Pancreas (tissue), 10 donors: Measurements from ENCODE around the gene FOXB1. TPM values are rescaled to one million over a fixed set of nuclear protein-coding genes. Genes with fewer than 3 reads are reported as not detected.

Experiments
- ATAC-seq, 4 donors: fragments of 200-7000 bp; cut with Tn5 transposase; one replicate each; pipeline versions ENCODE4 v1.8.0 to v1.9.1; 2020; ENCODE audit warnings: mild to moderate bottlenecking in 4 of 4, moderate library complexity in 4 of 4
- DNase-seq, 6 donors: peaks; one replicate each; pipeline ENCODE4 v3.0.0-alpha.2; 2020
- FAIRE-seq: peaks from 2 replicates; lab custom pipeline; 2012; peaks lifted over from hg19 to GRCh38; lab: Jason Lieb, UNC
- H3K27ac ChIP-seq, 4 donors: fragments of 200-600 bp; sonication (generic); 1 replicate in 3 of 4; 2 replicates in 1 of 4; pipeline versions ENCODE4 v1.5.0 to v1.8.0; 2020
- H3K27me3 ChIP-seq, 4 donors: fragments of 200-600 bp; one replicate each; pipeline ENCODE4 v1.8.0; 2021
- H3K36me3 ChIP-seq, 3 donors: fragments of 200-600 bp; sonication (generic) in 1 of 3; one replicate each; pipeline versions ENCODE4 v1.5.0 to v1.8.0; 2020 to 2021
- H3K4me1 ChIP-seq, 3 donors: fragments of 200-600 bp; one replicate each; pipeline ENCODE4 v1.8.0; 2021
- H3K4me3 ChIP-seq, 4 donors: fragments of 200-600 bp; sonication (generic) in 2 of 4; one replicate each; pipeline versions ENCODE4 v1.5.0 to v1.8.0; 2020 to 2021
- H3K9me3 ChIP-seq, 4 donors: fragments of 200-600 bp; one replicate each; pipeline ENCODE4 v1.8.0; 2021
- WGBS, 2 donors: extraction: QIAGEN DNeasy Blood & Tissue Kit; methylation state at CpG; one replicate each; pipeline ENCODE4 v1.1.7; 2013; 5-methylcytosine and 5-hydroxymethylcytosine counted together
- intact Hi-C, 3 donors: fragments of 100-400 bp; cut with DNase I; formaldehyde crosslinking; loops; one replicate each; pipeline versions ENCODE4 v1.11.1 to v1.14.2; 2022
- polyA plus RNA-seq, 2 donors: library from polyadenylated mRNA; stranded (reverse); fragments of 200-250 nt; gene quantifications; one replicate each; pipeline ENCODE4 v1.2.3, GENCODE V29; 2013
- total RNA-seq, 6 donors: library from RNA; stranded (reverse); fragmentation: NEBNext Ultra II Directional in 4 of 6; extraction: Animal tissue kit (Norgen Biotek cat#: 25700) in 4 of 6; gene quantifications; one replicate each; pipeline versions ENCODE4 v1.2.1 to v1.2.4, GENCODE V29; 2021 to 2023
- TF ChIP-seq, protein P1 (sequence below), 4 donors: fragments of 200-600 bp; sonication (generic) in 3 of 4; IDR thresholded peaks; one replicate each; pipeline versions ENCODE4 v1.5.0 to v1.8.0; 2021; ENCODE audit warnings: antibody characterized with exemption in 4 of 4
- donor health status: healthy with polysubstance abuse.
- donor health status: DM: no; HTN: no; CAD: no; lungs with moderate emphysema.
- donor health status: DM: no; HTN: no; CAD: no.
- donor health status: control.
- donor health status: control.
- donor health status: Bipolar disorder and iron deficiency.
- donor health status: DM: yes; HTN: yes; CAD: no.
- donor health status: DM: no; HTN: no; CAD: no.
- donor health status: DM: no; HTN: no; CAD: no.
- donor health status: DM: yes; HTN: yes; CAD: no.

The FOXB1 gene
- total and polyA plus RNA-seq, 8 donors, result not detected

- Histone ChIP-seq H3K9me3 (no peaks in the 10 kb centered on the region), H3K4me3 (no peak overlapping the region), H3K27ac (no peak overlapping the region), H3K27me3 (peaks cover 16 to 87% (median 45%) of the 10 kb centered on the region in 4 donors), H3K36me3 (no peaks in the 10 kb centered on the region), H3K4me1 (peaks cover 0 to 17% (median 11%) of the 10 kb centered on the region in 3 donors)
- DNase-seq (no peak), ATAC-seq (no peak), FAIRE-seq (no peak)
- intact Hi-C loops, result no loop called here
- TF ChIP-seq, protein P1, sequence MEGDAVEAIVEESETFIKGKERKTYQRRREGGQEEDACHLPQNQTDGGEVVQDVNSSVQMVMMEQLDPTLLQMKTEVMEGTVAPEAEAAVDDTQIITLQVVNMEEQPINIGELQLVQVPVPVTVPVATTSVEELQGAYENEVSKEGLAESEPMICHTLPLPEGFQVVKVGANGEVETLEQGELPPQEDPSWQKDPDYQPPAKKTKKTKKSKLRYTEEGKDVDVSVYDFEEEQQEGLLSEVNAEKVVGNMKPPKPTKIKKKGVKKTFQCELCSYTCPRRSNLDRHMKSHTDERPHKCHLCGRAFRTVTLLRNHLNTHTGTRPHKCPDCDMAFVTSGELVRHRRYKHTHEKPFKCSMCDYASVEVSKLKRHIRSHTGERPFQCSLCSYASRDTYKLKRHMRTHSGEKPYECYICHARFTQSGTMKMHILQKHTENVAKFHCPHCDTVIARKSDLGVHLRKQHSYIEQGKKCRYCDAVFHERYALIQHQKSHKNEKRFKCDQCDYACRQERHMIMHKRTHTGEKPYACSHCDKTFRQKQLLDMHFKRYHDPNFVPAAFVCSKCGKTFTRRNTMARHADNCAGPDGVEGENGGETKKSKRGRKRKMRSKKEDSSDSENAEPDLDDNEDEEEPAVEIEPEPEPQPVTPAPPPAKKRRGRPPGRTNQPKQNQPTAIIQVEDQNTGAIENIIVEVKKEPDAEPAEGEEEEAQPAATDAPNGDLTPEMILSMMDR (IDR thresholded peaks at IDR 0.05), result no peak
- WGBS, 2 donors, result 13 to 15% methylated on average over 6 of the region's 6 CpGs
These were observed 5.2 kb downstream of the FOXB1 start for GRCh38 chr15:60009124-60009960.

GRCh38 chr15:60009980-60010732 is 6.0 kb downstream of the FOXB1 start:
- no peak overlapping the region for H3K4me3 ChIP-seq
- H3K9me3 ChIP-seq, result no peaks in the 10 kb centered on the region
- H3K4me1 ChIP-seq, result peaks cover 0 to 10% (median 8%) of the 10 kb centered on the region in 3 donors
- no peak for DNase-seq
- peaks cover 16 to 85% (median 43%) of the 10 kb centered on the region in 4 donors for H3K27me3 ChIP-seq
- no peaks in the 10 kb centered on the region for H3K36me3 ChIP-seq
- no peak for ATAC-seq
- intact Hi-C loops, result no loop called here
- no peak overlapping the region for H3K27ac ChIP-seq
- 13 to 15% methylated on average over 13 of the region's 13 CpGs for WGBS, 2 donors
- FAIRE-seq, result no peak
- TF ChIP-seq, protein P1 (IDR thresholded peaks at IDR 0.05), result no peak

DNA sequence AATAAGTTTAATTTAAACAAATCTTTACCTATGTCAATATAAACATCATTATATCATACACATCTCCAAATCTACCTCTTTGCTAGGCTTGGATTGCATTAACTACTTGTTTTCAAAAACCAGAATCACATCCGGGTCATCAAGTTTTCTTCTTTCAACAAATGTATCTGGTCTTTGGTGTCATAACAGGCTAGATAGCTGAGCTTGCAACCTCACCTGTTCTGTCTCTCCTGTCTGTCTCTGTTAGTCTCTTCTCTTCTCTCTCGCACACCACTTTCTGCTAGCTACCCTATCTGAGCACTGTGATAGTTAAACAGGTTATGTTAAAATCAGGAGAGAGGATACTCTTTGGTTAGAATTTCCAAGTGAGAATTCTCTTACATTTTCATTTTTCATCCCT is 6.7 kb downstream of the FOXB1 start:
- peaks cover 0 to 4% (median under 1%) of the 10 kb centered on the region in 3 donors for H3K4me1 ChIP-seq
- intact Hi-C loops, result no loop called here
- no peak overlapping the region for H3K27ac ChIP-seq
- H3K9me3 ChIP-seq, result no peaks in the 10 kb centered on the region
- DNase-seq, result no peak
- ATAC-seq, result no peak
- no peak for FAIRE-seq
- peaks cover 16 to 85% (median 38%) of the 10 kb centered on the region in 4 donors for H3K27me3 ChIP-seq
- WGBS, 2 donors, result 11 to 12% methylated on average over 2 of the region's 2 CpGs
- no peak overlapping the region for H3K4me3 ChIP-seq
- TF ChIP-seq, protein P1 (IDR thresholded peaks at IDR 0.05), result no peak
- H3K36me3 ChIP-seq, result no peaks in the 10 kb centered on the region

- H3K4me1 ChIP-seq, result no peaks in the 10 kb centered on the region
- H3K9me3 ChIP-seq, result no peaks in the 10 kb centered on the region
- DNase-seq (no peak), ATAC-seq (no peak), FAIRE-seq (no peak)
- H3K36me3 ChIP-seq, result no peaks in the 10 kb centered on the region
- WGBS, 2 donors, result 47 to 53% methylated on average over 3 of the region's 3 CpGs
- TF ChIP-seq, protein P1 (IDR thresholded peaks at IDR 0.05), result no peak
- H3K27me3 ChIP-seq, result peaks cover 10 to 69% (median 26%) of the 10 kb centered on the region in 4 donors
- H3K27ac ChIP-seq, result no peak overlapping the region
- intact Hi-C loops, result no loop called here
- no peak overlapping the region for H3K4me3 ChIP-seq
These were observed 8.6 kb downstream of the FOXB1 start for GRCh38 chr15:60012695-60013094.
